Tibial nerve (tissue), 4 donors: ENCODE results near the gene ZC3H7B.

Experiments used
- EP300 ChIP-seq, 2 donors: sonication (generic); formaldehyde crosslinking; IDR thresholded peaks; one replicate each; pipeline ENCODE4 v1.6.1; 2017; ENCODE audit warnings: antibody characterized with exemption in 2 of 2, mild to moderate bottlenecking in 1 of 2
- POLR2A ChIP-seq, 2 donors: fragments of 450-650 bp; IDR thresholded peaks; one replicate each; pipeline ENCODE4 v1.6.1; 2017; ENCODE audit warnings: antibody characterized with exemption in 2 of 2, mild to moderate bottlenecking in 2 of 2, moderate library complexity in 2 of 2
- TF ChIP-seq, protein P1 (sequence below), 5 experiments: fragments of 200-600 bp in 3 of 5; fragments of 450-650 bp in 2 of 5; sonication (generic) in 3 of 5; IDR thresholded peaks; one replicate each; pipeline ENCODE4 v1.5.1; 2016 to 2019; ENCODE audit warnings: antibody characterized with exemption in 5 of 5, mild to moderate bottlenecking in 3 of 5, moderate library complexity in 2 of 5

DNA sequence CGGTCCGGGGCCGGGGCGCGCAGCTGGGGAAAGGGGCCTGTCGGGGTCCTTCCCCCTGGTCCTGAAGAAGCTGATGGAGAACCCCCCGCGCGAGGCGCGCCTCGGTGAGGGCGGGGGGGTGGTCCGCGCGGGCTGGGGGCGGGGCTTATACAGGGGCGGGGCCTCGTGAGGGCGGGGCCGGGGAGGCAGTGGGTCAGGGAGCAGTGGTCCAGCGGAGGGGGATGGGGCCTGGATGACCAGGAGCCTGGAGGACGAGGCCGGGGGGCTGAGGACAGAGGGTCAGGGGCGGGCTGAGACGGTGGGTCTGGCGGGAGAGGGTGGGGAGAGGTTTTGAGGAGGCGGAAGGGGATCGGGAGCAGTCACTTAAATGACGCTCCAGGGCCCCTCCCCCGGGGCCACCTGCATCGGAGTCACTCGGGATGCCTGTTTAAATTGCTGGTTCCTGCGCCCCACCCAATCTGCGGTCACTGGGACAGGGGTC lies 80.8 kb downstream of the ZC3H7B start:
- no peak for TF ChIP-seq POLR2A (IDR thresholded peaks at IDR 0.05)
- TF ChIP-seq, protein P1, sequence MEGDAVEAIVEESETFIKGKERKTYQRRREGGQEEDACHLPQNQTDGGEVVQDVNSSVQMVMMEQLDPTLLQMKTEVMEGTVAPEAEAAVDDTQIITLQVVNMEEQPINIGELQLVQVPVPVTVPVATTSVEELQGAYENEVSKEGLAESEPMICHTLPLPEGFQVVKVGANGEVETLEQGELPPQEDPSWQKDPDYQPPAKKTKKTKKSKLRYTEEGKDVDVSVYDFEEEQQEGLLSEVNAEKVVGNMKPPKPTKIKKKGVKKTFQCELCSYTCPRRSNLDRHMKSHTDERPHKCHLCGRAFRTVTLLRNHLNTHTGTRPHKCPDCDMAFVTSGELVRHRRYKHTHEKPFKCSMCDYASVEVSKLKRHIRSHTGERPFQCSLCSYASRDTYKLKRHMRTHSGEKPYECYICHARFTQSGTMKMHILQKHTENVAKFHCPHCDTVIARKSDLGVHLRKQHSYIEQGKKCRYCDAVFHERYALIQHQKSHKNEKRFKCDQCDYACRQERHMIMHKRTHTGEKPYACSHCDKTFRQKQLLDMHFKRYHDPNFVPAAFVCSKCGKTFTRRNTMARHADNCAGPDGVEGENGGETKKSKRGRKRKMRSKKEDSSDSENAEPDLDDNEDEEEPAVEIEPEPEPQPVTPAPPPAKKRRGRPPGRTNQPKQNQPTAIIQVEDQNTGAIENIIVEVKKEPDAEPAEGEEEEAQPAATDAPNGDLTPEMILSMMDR (IDR thresholded peaks at IDR 0.05) = no peak
- TF ChIP-seq EP300 (IDR thresholded peaks at IDR 0.05) = no peak
